HepG2 (cell line): ENCODE results near the gene ARIH2. TPM values are rescaled to one million over a fixed set of nuclear protein-coding genes. Genes with fewer than 3 reads are reported as not detected.
A peak's percentile ranks its signal among the peaks of the same experiment; 100 is the strongest.

ENCODE experiments used
- ARNT ChIP-seq: fragments of 450-650 bp; IDR thresholded peaks from 2 replicates; pipeline ENCODE4 v1.6.1; 2017
- HOXA5 ChIP-seq: sonication (generic); formaldehyde crosslinking; IDR thresholded peaks from 2 replicates; pipeline ENCODE4 v1.4.0; 2020; ENCODE audit warnings: missing genetic modification reagents
- KMT2A ChIP-seq: sonication (generic); formaldehyde crosslinking; IDR thresholded peaks from 2 replicates; pipeline ENCODE4 v1.4.0; 2020; ENCODE audit warnings: missing genetic modification reagents
- MIER3 ChIP-seq: IDR thresholded peaks from 2 replicates; pipeline ENCODE4 v1.6.1; 2016; ENCODE audit warnings: missing compliant biosample characterization, borderline replicate concordance
- NFIC ChIP-seq: IDR thresholded peaks from 2 replicates; pipeline ENCODE4 v1.6.1; 2012; ENCODE audit warnings: mild to moderate bottlenecking, low read length, inconsistent platforms
- NFKB2 ChIP-seq: sonication (generic); formaldehyde crosslinking; IDR thresholded peaks from 2 replicates; pipeline ENCODE4 v1.4.0; 2020; ENCODE audit warnings: missing genetic modification reagents, borderline replicate concordance
- NFYB ChIP-seq: sonication (generic); formaldehyde crosslinking; IDR thresholded peaks from 2 replicates; pipeline ENCODE4 v1.4.0; 2020; ENCODE audit warnings: missing genetic modification reagents
- NR2C2 ChIP-seq: sonication (generic); formaldehyde crosslinking; IDR thresholded peaks from 2 replicates; pipeline ENCODE4 v1.4.0; 2020; ENCODE audit warnings: missing genetic modification reagents, mild to moderate bottlenecking, moderate library complexity, borderline replicate concordance
- POLR2A ChIP-seq, 2 experiments: IDR thresholded peaks; 2 replicates each; pipeline ENCODE4 v1.6.1; 2011; ENCODE audit warnings: low read depth in 2 of 2, low read length in 2 of 2, mild to moderate bottlenecking in 1 of 2, moderate library complexity in 1 of 2; ENCODE audit not compliant: insufficient read depth in 1 of 2
- PRMT3 ChIP-seq: sonication (generic); formaldehyde crosslinking; IDR thresholded peaks from 2 replicates; pipeline ENCODE4 v1.8.1; 2022; ENCODE audit warnings: low read depth, mild to moderate bottlenecking, moderate library complexity, missing genetic modification reagents, borderline replicate concordance
- ZNF264 ChIP-seq: sonication (generic); formaldehyde crosslinking; IDR thresholded peaks from 2 replicates; pipeline ENCODE4 v1.4.0; 2020; ENCODE audit warnings: missing genetic modification reagents
- ZNF605 ChIP-seq: sonication (generic); formaldehyde crosslinking; IDR thresholded peaks from 2 replicates; pipeline ENCODE4 v1.8.0; 2022; ENCODE audit warnings: mild to moderate bottlenecking, missing genetic modification reagents
- ZNF768 ChIP-seq: sonication (generic); formaldehyde crosslinking; IDR thresholded peaks from 2 replicates; pipeline ENCODE4 v1.4.0; 2020; ENCODE audit warnings: missing genetic modification reagents
- polyA plus RNA-seq, 8 experiments: library from polyadenylated mRNA; depleted of rRNA in 3 of 8; stranded (reverse) in 7 of 8; unstranded in 1 of 8; fragments of >200 nt; fragmentation: Illumina TruSeq in 4 of 8; extraction: Trizol in 4 of 8; gene quantifications; 2 replicates each; pipeline versions ENCODE4 v1.2.1 to v1.2.3, GENCODE V29; 2011 to 2016; ENCODE audit warnings: low read depth in 4 of 8, missing spikeins in 1 of 8, mixed read lengths in 1 of 8; ENCODE audit not compliant: insufficient read depth in 1 of 8
- total RNA-seq, 5 experiments: library from RNA; depleted of rRNA; stranded (reverse); fragments of >200 nt; fragmentation: Illumina TruSeq; extraction: Trizol; gene quantifications; 2 replicates each; pipeline ENCODE4 v1.2.3, GENCODE V29; 2016; ENCODE audit warnings: low read depth in 1 of 5
- TF ChIP-seq, protein P1 (sequence below): sonication (generic); formaldehyde crosslinking; conservative IDR thresholded peaks from 2 replicates; pipeline ENCODE4 v1.4.0; 2020; ENCODE audit warnings: missing genetic modification reagents
- TF ChIP-seq, protein P2 (sequence below): sonication (generic); formaldehyde crosslinking; IDR thresholded peaks from 2 replicates; pipeline ENCODE4 v1.5.0; 2020; ENCODE audit warnings: mild to moderate bottlenecking, missing genetic modification reagents, borderline replicate concordance
- TF ChIP-seq, protein P3 (sequence below): sonication (generic); formaldehyde crosslinking; IDR thresholded peaks from 2 replicates; pipeline ENCODE4 v1.5.0; 2020; ENCODE audit warnings: mild to moderate bottlenecking, missing genetic modification reagents
- TF ChIP-seq, protein P4 (sequence below): sonication (generic); formaldehyde crosslinking; IDR thresholded peaks from 2 replicates; pipeline ENCODE4 v1.5.1; 2020; ENCODE audit warnings: mild to moderate bottlenecking, missing genetic modification reagents, moderate library complexity

The ARIH2 gene
- total and polyA plus RNA-seq, 2 of the 13 experiments (the other 11 are each of a cell fraction or from before 2014, with no cell fraction given), result 64.8 to 83.3 TPM

DNA sequence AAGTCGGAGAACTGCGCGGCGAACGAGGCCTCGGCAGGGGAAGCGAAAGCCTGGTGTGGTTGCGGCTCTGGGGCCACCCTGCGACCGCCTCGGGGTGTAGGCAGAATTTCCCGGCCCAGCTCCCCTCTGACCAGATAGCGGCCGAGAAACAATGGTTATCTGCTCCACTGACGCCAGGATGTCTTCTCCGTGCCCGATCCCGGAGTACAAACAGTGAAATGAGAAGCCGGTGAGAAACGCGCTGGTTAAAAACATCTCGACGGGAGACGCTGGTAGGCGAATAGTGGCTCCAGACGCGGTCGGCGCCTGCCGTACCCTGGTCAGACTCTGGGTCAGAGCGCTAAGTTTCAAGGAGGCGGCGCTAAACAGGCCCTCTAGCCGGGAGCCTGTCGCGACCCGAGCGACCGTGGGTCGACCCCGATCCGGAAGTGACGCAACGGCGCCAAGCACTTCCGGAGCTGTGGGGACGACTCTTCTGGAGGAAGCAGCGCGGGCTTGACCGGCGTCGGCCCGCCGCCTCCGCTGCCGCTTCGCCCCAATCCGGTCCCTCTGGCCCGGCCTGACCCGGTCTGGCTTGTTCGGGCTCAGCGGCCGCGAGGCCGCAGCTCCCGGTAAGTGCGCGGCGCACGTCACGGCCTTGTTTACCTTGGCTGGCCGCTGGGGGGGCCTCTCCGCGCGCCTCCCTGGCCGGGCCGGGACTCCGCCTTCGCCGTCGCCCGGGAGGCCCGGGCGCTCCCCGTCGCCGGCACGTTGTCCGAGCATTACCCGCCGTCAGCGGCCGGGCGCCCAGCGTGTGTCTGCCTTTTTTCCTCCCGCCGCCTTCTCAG, at the start of gene ARIH2 (continued):
- TF ChIP-seq POLR2A (IDR thresholded peaks at IDR 0.05; ENCODE audit: insufficient read depth in 1 of 2, low read depth in 2 of 2, low read length in 2 of 2) (peak; percentile 84 to 93), ARNT (no peak), NFKB2 (CRISPR knock-in tag) (peak; percentile 74; the same call in 1 of the 2 replicates), MIER3 (CRISPR knock-in tag) (no peak), ZNF264 (CRISPR knock-in tag) (no peak; the same call in 1 of the 2 replicates), NFIC (no peak), ZNF605 (peak; percentile 20; the same call in 1 of the 2 replicates), ZNF768 (CRISPR knock-in tag) (peak; percentile 6; the same call in 1 of the 2 replicates), NFYB (CRISPR knock-in tag) (0 out of 2 replicates have a peak, but pooled peaks have one; percentile 31), PRMT3 (CRISPR knock-in tag) (0 out of 2 replicates have a peak, but pooled peaks have one; percentile 26), KMT2A (peak; percentile 57; the same call in 1 of the 2 replicates), NR2C2 (CRISPR knock-in tag) (peak; percentile 99), HOXA5 (CRISPR knock-in tag) (peak; percentile 74)
- TF ChIP-seq, protein P1, sequence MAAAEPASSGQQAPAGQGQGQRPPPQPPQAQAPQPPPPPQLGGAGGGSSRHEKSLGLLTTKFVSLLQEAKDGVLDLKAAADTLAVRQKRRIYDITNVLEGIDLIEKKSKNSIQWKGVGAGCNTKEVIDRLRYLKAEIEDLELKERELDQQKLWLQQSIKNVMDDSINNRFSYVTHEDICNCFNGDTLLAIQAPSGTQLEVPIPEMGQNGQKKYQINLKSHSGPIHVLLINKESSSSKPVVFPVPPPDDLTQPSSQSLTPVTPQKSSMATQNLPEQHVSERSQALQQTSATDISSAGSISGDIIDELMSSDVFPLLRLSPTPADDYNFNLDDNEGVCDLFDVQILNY, result no peak
- TF ChIP-seq, protein P2, sequence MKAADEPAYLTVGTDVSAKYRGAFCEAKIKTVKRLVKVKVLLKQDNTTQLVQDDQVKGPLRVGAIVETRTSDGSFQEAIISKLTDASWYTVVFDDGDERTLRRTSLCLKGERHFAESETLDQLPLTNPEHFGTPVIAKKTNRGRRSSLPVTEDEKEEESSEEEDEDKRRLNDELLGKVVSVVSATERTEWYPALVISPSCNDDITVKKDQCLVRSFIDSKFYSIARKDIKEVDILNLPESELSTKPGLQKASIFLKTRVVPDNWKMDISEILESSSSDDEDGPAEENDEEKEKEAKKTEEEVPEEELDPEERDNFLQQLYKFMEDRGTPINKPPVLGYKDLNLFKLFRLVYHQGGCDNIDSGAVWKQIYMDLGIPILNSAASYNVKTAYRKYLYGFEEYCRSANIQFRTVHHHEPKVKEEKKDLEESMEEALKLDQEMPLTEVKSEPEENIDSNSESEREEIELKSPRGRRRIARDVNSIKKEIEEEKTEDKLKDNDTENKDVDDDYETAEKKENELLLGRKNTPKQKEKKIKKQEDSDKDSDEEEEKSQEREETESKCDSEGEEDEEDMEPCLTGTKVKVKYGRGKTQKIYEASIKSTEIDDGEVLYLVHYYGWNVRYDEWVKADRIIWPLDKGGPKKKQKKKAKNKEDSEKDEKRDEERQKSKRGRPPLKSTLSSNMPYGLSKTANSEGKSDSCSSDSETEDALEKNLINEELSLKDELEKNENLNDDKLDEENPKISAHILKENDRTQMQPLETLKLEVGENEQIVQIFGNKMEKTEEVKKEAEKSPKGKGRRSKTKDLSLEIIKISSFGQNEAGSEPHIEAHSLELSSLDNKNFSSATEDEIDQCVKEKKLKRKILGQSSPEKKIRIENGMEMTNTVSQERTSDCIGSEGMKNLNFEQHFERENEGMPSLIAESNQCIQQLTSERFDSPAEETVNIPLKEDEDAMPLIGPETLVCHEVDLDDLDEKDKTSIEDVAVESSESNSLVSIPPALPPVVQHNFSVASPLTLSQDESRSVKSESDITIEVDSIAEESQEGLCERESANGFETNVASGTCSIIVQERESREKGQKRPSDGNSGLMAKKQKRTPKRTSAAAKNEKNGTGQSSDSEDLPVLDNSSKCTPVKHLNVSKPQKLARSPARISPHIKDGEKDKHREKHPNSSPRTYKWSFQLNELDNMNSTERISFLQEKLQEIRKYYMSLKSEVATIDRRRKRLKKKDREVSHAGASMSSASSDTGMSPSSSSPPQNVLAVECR (CRISPR knock-in tag), result peak; percentile 87
- TF ChIP-seq, protein P3, sequence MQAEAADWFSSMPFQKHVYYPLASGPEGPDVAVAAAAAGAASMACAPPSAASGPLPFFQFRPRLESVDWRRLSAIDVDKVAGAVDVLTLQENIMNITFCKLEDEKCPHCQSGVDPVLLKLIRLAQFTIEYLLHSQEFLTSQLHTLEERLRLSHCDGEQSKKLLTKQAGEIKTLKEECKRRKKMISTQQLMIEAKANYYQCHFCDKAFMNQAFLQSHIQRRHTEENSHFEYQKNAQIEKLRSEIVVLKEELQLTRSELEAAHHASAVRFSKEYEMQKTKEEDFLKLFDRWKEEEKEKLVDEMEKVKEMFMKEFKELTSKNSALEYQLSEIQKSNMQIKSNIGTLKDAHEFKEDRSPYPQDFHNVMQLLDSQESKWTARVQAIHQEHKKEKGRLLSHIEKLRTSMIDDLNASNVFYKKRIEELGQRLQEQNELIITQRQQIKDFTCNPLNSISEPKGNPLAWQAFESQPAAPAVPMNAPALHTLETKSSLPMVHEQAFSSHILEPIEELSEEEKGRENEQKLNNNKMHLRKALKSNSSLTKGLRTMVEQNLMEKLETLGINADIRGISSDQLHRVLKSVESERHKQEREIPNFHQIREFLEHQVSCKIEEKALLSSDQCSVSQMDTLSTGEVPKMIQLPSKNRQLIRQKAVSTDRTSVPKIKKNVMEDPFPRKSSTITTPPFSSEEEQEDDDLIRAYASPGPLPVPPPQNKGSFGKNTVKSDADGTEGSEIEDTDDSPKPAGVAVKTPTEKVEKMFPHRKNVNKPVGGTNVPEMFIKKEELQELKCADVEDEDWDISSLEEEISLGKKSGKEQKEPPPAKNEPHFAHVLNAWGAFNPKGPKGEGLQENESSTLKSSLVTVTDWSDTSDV (CRISPR knock-in tag), result peak; percentile 43; the same call in 1 of the 2 replicates
- TF ChIP-seq, protein P4, sequence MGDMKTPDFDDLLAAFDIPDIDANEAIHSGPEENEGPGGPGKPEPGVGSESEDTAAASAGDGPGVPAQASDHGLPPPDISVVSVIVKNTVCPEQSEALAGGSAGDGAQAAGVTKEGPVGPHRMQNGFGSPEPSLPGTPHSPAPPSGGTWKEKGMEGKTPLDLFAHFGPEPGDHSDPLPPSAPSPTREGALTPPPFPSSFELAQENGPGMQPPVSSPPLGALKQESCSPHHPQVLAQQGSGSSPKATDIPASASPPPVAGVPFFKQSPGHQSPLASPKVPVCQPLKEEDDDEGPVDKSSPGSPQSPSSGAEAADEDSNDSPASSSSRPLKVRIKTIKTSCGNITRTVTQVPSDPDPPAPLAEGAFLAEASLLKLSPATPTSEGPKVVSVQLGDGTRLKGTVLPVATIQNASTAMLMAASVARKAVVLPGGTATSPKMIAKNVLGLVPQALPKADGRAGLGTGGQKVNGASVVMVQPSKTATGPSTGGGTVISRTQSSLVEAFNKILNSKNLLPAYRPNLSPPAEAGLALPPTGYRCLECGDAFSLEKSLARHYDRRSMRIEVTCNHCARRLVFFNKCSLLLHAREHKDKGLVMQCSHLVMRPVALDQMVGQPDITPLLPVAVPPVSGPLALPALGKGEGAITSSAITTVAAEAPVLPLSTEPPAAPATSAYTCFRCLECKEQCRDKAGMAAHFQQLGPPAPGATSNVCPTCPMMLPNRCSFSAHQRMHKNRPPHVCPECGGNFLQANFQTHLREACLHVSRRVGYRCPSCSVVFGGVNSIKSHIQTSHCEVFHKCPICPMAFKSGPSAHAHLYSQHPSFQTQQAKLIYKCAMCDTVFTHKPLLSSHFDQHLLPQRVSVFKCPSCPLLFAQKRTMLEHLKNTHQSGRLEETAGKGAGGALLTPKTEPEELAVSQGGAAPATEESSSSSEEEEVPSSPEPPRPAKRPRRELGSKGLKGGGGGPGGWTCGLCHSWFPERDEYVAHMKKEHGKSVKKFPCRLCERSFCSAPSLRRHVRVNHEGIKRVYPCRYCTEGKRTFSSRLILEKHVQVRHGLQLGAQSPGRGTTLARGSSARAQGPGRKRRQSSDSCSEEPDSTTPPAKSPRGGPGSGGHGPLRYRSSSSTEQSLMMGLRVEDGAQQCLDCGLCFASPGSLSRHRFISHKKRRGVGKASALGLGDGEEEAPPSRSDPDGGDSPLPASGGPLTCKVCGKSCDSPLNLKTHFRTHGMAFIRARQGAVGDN (CRISPR knock-in tag), result peak; percentile 88
